OCI-LY1 (cell line): Measurements from ENCODE around the gene UBR2.

Experiments used
- H2AFZ ChIP-seq: fragments of 200-600 bp; sonication (generic), shearing (Covaris generic); 2 replicates; pipeline ENCODE4 v1.6.0; 2014; ENCODE audit warnings: antibody characterized with exemption, mild to moderate bottlenecking, low read length
- H3F3A ChIP-seq: fragments of 200-600 bp; sonication (generic), shearing (Covaris generic); 2 replicates; pipeline ENCODE4 v1.6.0; 2014; ENCODE audit warnings: mild to moderate bottlenecking, antibody characterized with exemption, low read length, moderate library complexity; ENCODE audit not compliant: insufficient read depth
- H3K27ac ChIP-seq: fragments of 200-600 bp; sonication (generic); 2 replicates; pipeline ENCODE4 v1.5.1; 2014; ENCODE audit warnings: low read length, mixed run types, mild to moderate bottlenecking, low read depth; ENCODE audit not compliant: poor library complexity, severe bottlenecking
- H3K27me3 ChIP-seq: fragments of 200-600 bp; sonication (generic); 2 replicates; pipeline ENCODE4 v1.6.0; 2014; ENCODE audit warnings: antibody characterized with exemption, mild to moderate bottlenecking, low read length, moderate library complexity; ENCODE audit not compliant: insufficient read depth
- H3K36me3 ChIP-seq: fragments of 200-600 bp; sonication (generic); 2 replicates; pipeline ENCODE4 v1.6.1; 2014; ENCODE audit warnings: mild to moderate bottlenecking, antibody characterized with exemption, low read length, moderate library complexity, mixed read lengths; ENCODE audit not compliant: insufficient read depth
- H3K4me1 ChIP-seq: fragments of 200-600 bp; sonication (generic); 2 replicates; pipeline ENCODE4 v1.5.1; 2014; ENCODE audit warnings: mild to moderate bottlenecking, low read length, moderate library complexity; ENCODE audit not compliant: insufficient read depth, severe bottlenecking
- H3K4me2 ChIP-seq: fragments of 200-600 bp; sonication (generic), shearing (Covaris generic); 2 replicates; pipeline ENCODE4 v1.6.1; 2014; ENCODE audit warnings: low read length
- H3K4me3 ChIP-seq: fragments of 200-600 bp; sonication (generic); 2 replicates; pipeline ENCODE4 v1.5.1; 2014; ENCODE audit warnings: low read length, low read depth, mild to moderate bottlenecking, mixed read lengths; ENCODE audit not compliant: poor library complexity, severe bottlenecking
- H3K79me2 ChIP-seq: fragments of 200-600 bp; shearing (Covaris generic); 2 replicates; pipeline ENCODE4 v1.6.1; 2016; ENCODE audit warnings: mixed run types, low read length, mixed read lengths; ENCODE audit not compliant: insufficient read depth
- H3K9ac ChIP-seq: fragments of 200-600 bp; sonication (generic), shearing (Covaris generic); 2 replicates; pipeline ENCODE4 v1.6.1; 2014; ENCODE audit warnings: mild to moderate bottlenecking, low read length, mixed read lengths
- H3K9me2 ChIP-seq: fragments of 200-600 bp; sonication (generic), shearing (Covaris generic); 2 replicates; pipeline ENCODE4 v1.6.1; 2014; ENCODE audit warnings: low read depth, mild to moderate bottlenecking, low read length, mixed read lengths
- H3K9me3 ChIP-seq: fragments of 200-600 bp; shearing (Covaris generic); 2 replicates; pipeline ENCODE4 v1.6.1; 2014; ENCODE audit warnings: low read length, mixed read lengths
- H4K20me1 ChIP-seq: fragments of 200-600 bp; sonication (generic), shearing (Covaris generic); 2 replicates; pipeline ENCODE4 v1.6.0; 2016; ENCODE audit warnings: mild to moderate bottlenecking, low read length; ENCODE audit not compliant: insufficient read depth
- CTCF ChIP-seq: fragments of 200-600 bp; sonication (generic), shearing (Covaris generic); IDR thresholded peaks from 2 replicates; pipeline ENCODE4 v1.5.1; 2017; ENCODE audit warnings: mild to moderate bottlenecking, antibody characterized with exemption, low read length, moderate library complexity, mixed read lengths
- EZH2 ChIP-seq: fragments of 200-600 bp; sonication (generic), shearing (Covaris generic); IDR thresholded peaks from 2 replicates; pipeline ENCODE4 v1.8.0; 2017; ENCODE audit warnings: borderline replicate concordance, mixed run types, mild to moderate bottlenecking, antibody characterized with exemption, low read length, moderate library complexity, mixed read lengths

Gene UBR2

GRCh38 chr6:42537536-42537935 lies 26.3 kb upstream of the UBR2 start:
- Histone ChIP-seq H3K4me3 (no peak overlapping the region), H3K9me2 (no peaks in the 10 kb centered on the region), H3F3A (no peaks in the 10 kb centered on the region), H3K4me2 (no peak overlapping the region), H3K9ac (no peak overlapping the region), H3K27me3 (no peaks in the 10 kb centered on the region), H3K27ac (no peak overlapping the region), H3K4me1 (no peaks in the 10 kb centered on the region), H3K79me2 (no peaks in the 10 kb centered on the region), H4K20me1 (no peaks in the 10 kb centered on the region), H2AFZ (no peak overlapping the region), H3K9me3 (no peaks in the 10 kb centered on the region), H3K36me3 (no peaks in the 10 kb centered on the region)
- no peak for TF ChIP-seq EZH2
- TF ChIP-seq CTCF: no peak

GRCh38 chr6:42539135-42539534 lies 24.7 kb upstream of the UBR2 start:
- H3K4me3 ChIP-seq: no peak overlapping the region
- H3F3A ChIP-seq: no peaks in the 10 kb centered on the region
- H3K27ac ChIP-seq: no peak overlapping the region
- TF ChIP-seq CTCF: no peak
- no peak for TF ChIP-seq EZH2
- no peaks in the 10 kb centered on the region for H3K9me2 ChIP-seq
- H3K9me3 ChIP-seq: no peaks in the 10 kb centered on the region
- H3K36me3 ChIP-seq: no peaks in the 10 kb centered on the region
- H3K9ac ChIP-seq: no peak overlapping the region
- H2AFZ ChIP-seq: no peak overlapping the region
- H3K4me1 ChIP-seq: no peaks in the 10 kb centered on the region
- H3K4me2 ChIP-seq: no peak overlapping the region
- no peaks in the 10 kb centered on the region for H3K27me3 ChIP-seq
- H3K79me2 ChIP-seq: no peaks in the 10 kb centered on the region
- H4K20me1 ChIP-seq: no peaks in the 10 kb centered on the region

GRCh38 chr6:42545226-42545773 lies 18.5 kb upstream of the UBR2 start:
- Histone ChIP-seq H3K27ac (no peak overlapping the region), H3K36me3 (no peaks in the 10 kb centered on the region), H3K9me3 (no peaks in the 10 kb centered on the region)

More at GRCh38 chr6:42545226-42545773, 18.5 kb upstream of the UBR2 start:
- H4K20me1 ChIP-seq: no peaks in the 10 kb centered on the region
- H3K4me2 ChIP-seq: no peak overlapping the region
- H2AFZ ChIP-seq: no peak overlapping the region
- no peaks in the 10 kb centered on the region for H3F3A ChIP-seq
- TF ChIP-seq EZH2: no peak
- TF ChIP-seq CTCF: no peak
- peaks cover 11% of the 10 kb centered on the region for H3K4me1 ChIP-seq
- H3K4me3 ChIP-seq: no peak overlapping the region
- no peak overlapping the region for H3K9ac ChIP-seq
- H3K79me2 ChIP-seq: no peaks in the 10 kb centered on the region
- no peaks in the 10 kb centered on the region for H3K9me2 ChIP-seq
- H3K27me3 ChIP-seq: no peaks in the 10 kb centered on the region
